ENCODE measurements around the gene WWOX. TPM values are rescaled to one million over a fixed set of nuclear protein-coding genes. Genes with fewer than 3 reads are reported as not detected.

WWOX gene
- total RNA-seq, 3 donors from 2014 or later (not counting 1 experiment from before 2014, with no cell fraction given): 21.0 to 29.8 (median 27.0) TPM

GRCh38 chr16:78892951-78893733 lies 793.7 kb downstream of the WWOX start:
- H3K9me3 Mint-ChIP-seq: no peaks in the 10 kb centered on the region
- H3K27ac Mint-ChIP-seq: no peak overlapping the region
- DNase-seq: peak in 1 of 2 donors; percentile 24
- peaks cover 0 to 3% of the 10 kb centered on the region in 2 donors for H3K27me3 Mint-ChIP-seq (ENCODE audit: low read depth in 2 of 2)
- no peak for ATAC-seq
- no peak overlapping the region for H3K4me3 Mint-ChIP-seq
- intact Hi-C loops (cut with micrococcal nuclease): no loop called here
- Histone ChIP-seq H3K27me3 (ENCODE audit: control insufficient read depth, insufficient read depth, low read length) (no peaks in the 10 kb centered on the region), H3K36me3 (ENCODE audit: control insufficient read depth, insufficient read depth, low read length) (no peaks in the 10 kb centered on the region), H3K9me3 (ENCODE audit: control insufficient read depth, insufficient read depth, low read length) (no peaks in the 10 kb centered on the region), H3K4me3 (ENCODE audit: low read length) (no peak overlapping the region), H3K27ac (ENCODE audit: low read length) (peak overlapping the region; percentile 37), H3K4me1 (ENCODE audit: control insufficient read depth, insufficient read depth, low read length) (no peaks in the 10 kb centered on the region)
- H3K4me1 Mint-ChIP-seq: peaks cover 5% of the 10 kb centered on the region in 2 donors
- H3K36me3 Mint-ChIP-seq: no peaks in the 10 kb centered on the region
- TF ChIP-seq CTCF (IDR thresholded peaks at IDR 0.05): no peak
- 94% methylated on average over 4 of the region's 5 CpGs for WGBS (ENCODE audit: insufficient coverage)

GRCh38 chr16:78894886-78895285 lies 795.4 kb downstream of the WWOX start:
- Mint-ChIP-seq H3K4me3 (no peak overlapping the region), H3K4me1 (peaks cover 5% of the 10 kb centered on the region in 2 donors), H3K9me3 (no peaks in the 10 kb centered on the region), H3K36me3 (no peaks in the 10 kb centered on the region), H3K27ac (no peak overlapping the region), H3K27me3 (ENCODE audit: low read depth in 2 of 2) (no peaks in the 10 kb centered on the region)
- TF ChIP-seq CTCF (IDR thresholded peaks at IDR 0.05): no peak
- peak in 1 of 2 donors; percentile 55 for DNase-seq
- ATAC-seq: peak in 1 of 3 donors; percentile 41
- Histone ChIP-seq H3K4me3 (ENCODE audit: low read length) (no peak overlapping the region), H3K9me3 (ENCODE audit: control insufficient read depth, insufficient read depth, low read length) (no peaks in the 10 kb centered on the region), H3K4me1 (ENCODE audit: control insufficient read depth, insufficient read depth, low read length) (no peaks in the 10 kb centered on the region), H3K36me3 (ENCODE audit: control insufficient read depth, insufficient read depth, low read length) (no peaks in the 10 kb centered on the region), H3K27ac (ENCODE audit: low read length) (peak overlapping the region; percentile 60), H3K27me3 (ENCODE audit: control insufficient read depth, insufficient read depth, low read length) (no peaks in the 10 kb centered on the region)
- WGBS (ENCODE audit: insufficient coverage): 88% methylated on average over 9 of the region's 10 CpGs
- intact Hi-C loops (cut with micrococcal nuclease): no loop called here

- Mint-ChIP-seq H3K4me1 (peaks cover 5% of the 10 kb centered on the region in 2 donors), H3K27ac (no peak overlapping the region), H3K36me3 (no peaks in the 10 kb centered on the region), H3K9me3 (no peaks in the 10 kb centered on the region), H3K4me3 (no peak overlapping the region), H3K27me3 (ENCODE audit: low read depth in 2 of 2) (no peaks in the 10 kb centered on the region)
- no peak for TF ChIP-seq CTCF (IDR thresholded peaks at IDR 0.05)
- 82% methylated on average over 5 of the region's 5 CpGs for WGBS (ENCODE audit: insufficient coverage)
- no peaks in the 10 kb centered on the region for H3K9me3 ChIP-seq (ENCODE audit: control insufficient read depth, insufficient read depth, low read length)
- H3K4me3 ChIP-seq (ENCODE audit: low read length): no peak overlapping the region
- no peaks in the 10 kb centered on the region for H3K36me3 ChIP-seq (ENCODE audit: control insufficient read depth, insufficient read depth, low read length)
- no peaks in the 10 kb centered on the region for H3K4me1 ChIP-seq (ENCODE audit: control insufficient read depth, insufficient read depth, low read length)
- no peaks in the 10 kb centered on the region for H3K27me3 ChIP-seq (ENCODE audit: control insufficient read depth, insufficient read depth, low read length)
- no peak for ATAC-seq
- intact Hi-C loops (cut with micrococcal nuclease): no loop called here
- peak overlapping the region; percentile 52 for H3K27ac ChIP-seq (ENCODE audit: low read length)
- peak in 1 of 2 donors; percentile 34 for DNase-seq
Measured at GRCh38 chr16:78895681-78896080, 796.2 kb downstream of the WWOX start.

Measured in natural killer cell (primary cell).